Dendritic cell treated with granulocyte-macrophage colony-stimulating factor and Interleukin-4, amounts not matched to agents 40 ng/mL and 50 ng/mL, for 4 days (primary cell): Measurements from ENCODE around the gene CD55.
"Not testable (repeated sequence)": the region's sequence is repeated elsewhere in the genome, so short reads cannot be mapped to it uniquely, and the experiment has no call there.

Source experiments
- H3K27ac Mint-ChIP-seq: one replicate; pipeline ENCODE4 v1.8.0; 2022; ENCODE audit warnings: mild to moderate bottlenecking, mixed read lengths
- H3K27me3 Mint-ChIP-seq: one replicate; pipeline ENCODE4 v1.8.0; 2022; ENCODE audit warnings: mild to moderate bottlenecking, mixed read lengths
- H3K36me3 Mint-ChIP-seq: one replicate; pipeline ENCODE4 v1.8.0; 2022; ENCODE audit warnings: low read depth, mixed read lengths
- H3K4me1 Mint-ChIP-seq: one replicate; pipeline ENCODE4 v1.8.0; 2022; ENCODE audit warnings: low read depth, mixed read lengths
- H3K4me3 Mint-ChIP-seq: one replicate; pipeline ENCODE4 v1.8.0; 2022; ENCODE audit warnings: mild to moderate bottlenecking, moderate library complexity, mixed read lengths
- H3K9me3 Mint-ChIP-seq: one replicate; pipeline ENCODE4 v1.8.0; 2022; ENCODE audit warnings: mixed read lengths
- intact Hi-C: fragments of 100-400 bp; cut with micrococcal nuclease; formaldehyde crosslinking; loops from one replicate; pipeline ENCODE4 v1.15.0; 2022

CD55 gene

DNA sequence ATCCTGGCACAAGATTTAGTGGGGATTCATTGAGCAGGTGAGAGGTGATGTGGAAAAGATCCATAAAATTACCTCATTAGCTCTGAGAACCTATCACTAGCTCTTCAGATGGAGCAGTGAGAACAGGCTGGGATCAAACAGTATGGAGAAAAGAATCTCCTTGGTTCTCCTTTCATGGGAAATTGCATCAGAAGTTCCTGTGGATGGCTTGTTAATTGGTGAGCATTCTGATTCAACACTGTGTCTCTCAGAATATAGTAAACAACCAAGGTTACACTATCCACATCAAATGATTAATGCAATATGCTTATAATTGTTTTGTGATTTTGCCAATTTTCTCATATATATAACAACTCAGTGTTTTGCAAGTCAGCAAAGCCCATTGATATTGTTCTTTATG lies 8.3 kb upstream of the CD55 start:
- no peaks in the 10 kb centered on the region for H3K27me3 Mint-ChIP-seq
- no peaks in the 10 kb centered on the region for H3K9me3 Mint-ChIP-seq
- intact Hi-C loops, result no loop called here
- no peak overlapping the region for H3K4me3 Mint-ChIP-seq
- H3K4me1 Mint-ChIP-seq, result peaks cover 65% of the 10 kb centered on the region
- H3K27ac Mint-ChIP-seq, result peak overlapping the region; percentile 41
- no peaks in the 10 kb centered on the region for H3K36me3 Mint-ChIP-seq

DNA sequence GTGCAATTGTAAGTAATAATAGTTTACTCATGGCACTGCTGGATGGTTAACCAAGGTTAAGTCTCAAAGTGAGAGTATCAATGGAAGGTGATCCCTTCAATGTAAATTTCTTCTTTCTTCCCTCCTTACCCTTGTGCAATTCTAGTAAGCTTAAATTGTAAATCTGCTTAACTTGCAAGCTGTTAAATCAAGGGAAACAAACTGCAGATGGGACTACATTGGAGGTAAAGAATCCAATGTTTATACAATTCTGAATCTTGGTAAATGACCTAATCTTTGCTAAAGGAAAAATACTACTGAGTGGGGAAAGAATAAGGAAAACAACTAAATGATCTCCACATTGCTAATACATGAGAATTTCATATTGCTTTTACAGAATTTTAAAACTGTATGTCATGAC lies 6.7 kb upstream of the CD55 start:
- H3K36me3 Mint-ChIP-seq, result no peaks in the 10 kb centered on the region
- no peak overlapping the region for H3K27ac Mint-ChIP-seq
- H3K4me3 Mint-ChIP-seq, result no peak overlapping the region
- no peaks in the 10 kb centered on the region for H3K27me3 Mint-ChIP-seq
- intact Hi-C loops, result no loop called here
- no peaks in the 10 kb centered on the region for H3K9me3 Mint-ChIP-seq
- H3K4me1 Mint-ChIP-seq, result peaks cover 58% of the 10 kb centered on the region

GRCh38 chr1:207315435-207315834 lies 6.0 kb upstream of the CD55 start:
- Mint-ChIP-seq H3K9me3 (no peaks in the 10 kb centered on the region), H3K27me3 (no peaks in the 10 kb centered on the region), H3K27ac (no peak overlapping the region), H3K4me3 (no peak overlapping the region), H3K36me3 (no peaks in the 10 kb centered on the region), H3K4me1 (peaks cover 55% of the 10 kb centered on the region)
- intact Hi-C loops, result no loop called here

DNA sequence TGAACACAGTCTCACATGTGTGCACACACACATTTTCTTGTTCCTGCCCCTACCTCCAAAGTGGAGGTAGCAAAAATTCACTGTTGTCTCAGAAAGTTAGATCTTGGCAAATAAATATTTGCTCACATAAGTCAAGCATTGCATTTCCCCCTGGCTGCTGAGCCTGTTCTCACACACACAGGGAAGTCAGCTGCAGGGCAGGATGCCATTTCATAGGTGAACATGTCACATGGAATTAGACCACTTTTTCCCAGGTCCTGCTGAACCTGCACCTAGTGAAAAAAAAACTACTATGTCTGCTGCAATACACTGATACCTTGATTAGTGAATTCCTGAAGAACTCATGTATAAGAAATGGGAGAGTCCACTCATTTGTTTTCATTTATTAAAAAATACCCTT lies 5.3 kb upstream of the CD55 start:
- intact Hi-C loops, result no loop called here
- Mint-ChIP-seq H3K9me3 (no peaks in the 10 kb centered on the region), H3K36me3 (peaks cover 4% of the 10 kb centered on the region), H3K27me3 (no peaks in the 10 kb centered on the region), H3K27ac (no peak overlapping the region), H3K4me1 (peaks cover 61% of the 10 kb centered on the region), H3K4me3 (no peak overlapping the region)

GRCh38 chr1:207316622-207317391 lies 4.7 kb upstream of the CD55 start:
- Mint-ChIP-seq H3K27ac (peak overlapping the region; percentile 56), H3K4me1 (peaks cover 66% of the 10 kb centered on the region), H3K9me3 (no peaks in the 10 kb centered on the region), H3K36me3 (peaks cover 11% of the 10 kb centered on the region), H3K4me3 (no peak overlapping the region), H3K27me3 (no peaks in the 10 kb centered on the region)
- intact Hi-C loops, result no loop called here

DNA sequence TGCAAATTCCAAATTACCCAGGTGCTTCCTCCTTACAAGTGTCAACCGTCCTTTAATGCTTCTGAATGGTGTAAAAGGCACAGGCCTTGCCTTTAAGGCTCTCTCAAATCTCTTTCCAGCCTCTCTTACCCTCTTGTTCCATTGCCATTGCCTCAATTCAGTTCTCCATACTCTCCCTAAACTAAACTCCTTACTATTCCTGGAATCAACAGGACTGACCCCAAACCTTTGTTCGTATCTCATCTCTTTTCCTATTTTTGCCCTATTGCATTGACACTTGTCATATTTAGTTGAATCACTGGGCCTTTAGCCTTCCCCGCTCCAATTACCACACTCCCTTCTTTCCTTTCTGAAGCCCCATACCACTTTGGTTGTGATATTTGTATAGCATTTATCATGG lies 3.9 kb upstream of the CD55 start:
- no peak overlapping the region for H3K4me3 Mint-ChIP-seq
- H3K9me3 Mint-ChIP-seq, result no peaks in the 10 kb centered on the region
- peaks cover 60% of the 10 kb centered on the region for H3K4me1 Mint-ChIP-seq
- intact Hi-C loops, result no loop called here
- H3K27ac Mint-ChIP-seq, result peak overlapping the region; percentile 63
- H3K36me3 Mint-ChIP-seq, result peaks cover 16% of the 10 kb centered on the region
- no peaks in the 10 kb centered on the region for H3K27me3 Mint-ChIP-seq

DNA sequence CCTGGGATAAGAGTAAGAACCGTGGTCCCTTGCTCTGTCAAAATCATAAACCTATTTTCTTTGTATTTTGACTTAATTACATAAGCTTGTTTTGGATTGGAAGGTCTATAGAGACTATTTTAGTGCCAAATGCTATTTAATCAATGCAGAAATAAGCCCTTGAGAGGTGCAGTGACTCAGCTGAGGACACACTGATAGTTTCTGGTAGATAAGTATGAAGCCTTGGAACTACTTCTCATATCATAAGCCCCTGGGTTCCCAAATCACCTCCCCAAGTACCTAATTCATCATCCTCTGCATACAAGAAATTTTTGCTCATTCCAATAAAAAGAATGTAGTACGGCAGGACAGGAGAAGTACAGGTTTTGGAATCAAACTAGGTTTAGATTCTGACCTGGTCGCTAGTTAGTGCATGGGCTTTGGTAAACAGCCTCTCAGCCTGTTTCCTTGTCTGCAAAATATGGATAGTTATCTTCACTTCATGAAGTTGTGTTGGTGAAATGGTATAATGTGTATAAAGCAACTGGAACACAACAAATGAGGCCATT lies 3.3 kb upstream of the CD55 start:
- peak overlapping the region; percentile 63 for H3K27ac Mint-ChIP-seq
- no peaks in the 10 kb centered on the region for H3K27me3 Mint-ChIP-seq

GRCh38 chr1:207319199-207319598 lies 2.3 kb upstream of the CD55 start:
- peaks cover 20% of the 10 kb centered on the region for H3K36me3 Mint-ChIP-seq
- intact Hi-C loops, result no loop called here
- H3K27ac Mint-ChIP-seq, result peak overlapping the region; percentile 30

More for the DNA sequence above, 3.3 kb upstream of the CD55 start:
- Mint-ChIP-seq H3K9me3 (no peaks in the 10 kb centered on the region), H3K4me1 (peaks cover 54% of the 10 kb centered on the region), H3K4me3 (no peak overlapping the region), H3K36me3 (peaks cover 16% of the 10 kb centered on the region)
- intact Hi-C loops, result no loop called here

GRCh38 chr1:207320105-207320504 lies 1.4 kb upstream of the CD55 start:
- H3K4me3 Mint-ChIP-seq, H3K27ac Mint-ChIP-seq, H3K9me3 Mint-ChIP-seq, H3K27me3 Mint-ChIP-seq: not testable (repeated sequence)
- Mint-ChIP-seq H3K36me3 (peaks cover 20% of the 10 kb centered on the region), H3K4me1 (peaks cover 53% of the 10 kb centered on the region)
- intact Hi-C loops, result loop anchor here (10.0 kb wide), 1 partner anchor 65 kb away; no protein-coding TSS in a partner anchor

More at GRCh38 chr1:207319199-207319598, 2.3 kb upstream of the CD55 start:
- peaks cover 53% of the 10 kb centered on the region for H3K4me1 Mint-ChIP-seq
- H3K4me3 Mint-ChIP-seq, result no peak overlapping the region
- no peaks in the 10 kb centered on the region for H3K27me3 Mint-ChIP-seq
- no peaks in the 10 kb centered on the region for H3K9me3 Mint-ChIP-seq

- intact Hi-C loops, result loop anchor here (1.0 to 10.0 kb wide), 3 partner anchors 12 to 67 kb away; no protein-coding TSS in a partner anchor
- Mint-ChIP-seq H3K4me1 (peaks cover 34% of the 10 kb centered on the region), H3K9me3 (no peaks in the 10 kb centered on the region), H3K36me3 (peaks cover 35% of the 10 kb centered on the region), H3K27ac (peak overlapping the region; percentile 95), H3K27me3 (no peaks in the 10 kb centered on the region), H3K4me3 (peak overlapping the region; percentile 77)
Measured at GRCh38 chr1:207321790-207322645, 540 bp downstream of the CD55 start.

DNA sequence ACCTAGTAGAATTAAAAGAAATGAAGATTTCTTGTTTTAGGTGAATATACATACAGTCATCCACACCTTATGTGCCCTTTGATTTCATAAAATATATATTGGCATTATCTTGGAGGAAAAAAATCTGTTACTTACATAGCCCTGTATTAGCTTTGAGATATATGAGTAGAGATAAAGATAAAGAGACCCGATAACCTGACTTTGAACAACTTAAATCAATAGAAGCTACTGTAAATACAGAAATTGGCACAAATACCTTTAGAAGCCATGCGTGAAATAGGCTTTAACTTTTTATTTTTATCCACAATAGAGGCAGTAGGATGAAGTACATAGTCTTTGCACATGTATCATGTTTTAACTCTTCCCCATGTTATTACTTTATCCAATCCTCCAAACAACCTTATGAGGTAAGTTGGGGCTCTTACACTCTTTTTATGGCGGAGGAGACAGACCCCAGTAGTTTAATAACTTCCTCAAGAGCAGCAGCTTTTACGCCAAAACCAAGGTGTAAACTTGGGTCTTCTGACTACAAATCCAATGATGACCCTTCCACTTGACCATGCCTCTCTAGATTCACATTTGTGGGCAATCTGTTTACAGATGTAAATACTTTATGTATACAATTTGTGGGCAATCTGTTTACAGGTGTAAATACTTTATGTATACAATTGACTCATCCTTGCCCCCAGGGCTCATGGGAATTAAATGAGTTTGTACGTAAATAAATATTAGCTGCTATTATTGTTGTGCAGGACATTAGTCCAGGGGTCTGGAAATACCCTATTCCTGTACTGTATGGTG lies 2.1 kb downstream of the CD55 start:
- intact Hi-C loops, result loop anchor here (10.0 kb wide), 1 partner anchor 69 kb away; no protein-coding TSS in a partner anchor
- no peak overlapping the region for H3K4me3 Mint-ChIP-seq
- H3K4me1 Mint-ChIP-seq, result peaks cover 33% of the 10 kb centered on the region
- H3K36me3 Mint-ChIP-seq, result peaks cover 51% of the 10 kb centered on the region
- no peak overlapping the region for H3K27ac Mint-ChIP-seq
- no peaks in the 10 kb centered on the region for H3K27me3 Mint-ChIP-seq
- H3K9me3 Mint-ChIP-seq, result no peaks in the 10 kb centered on the region

DNA sequence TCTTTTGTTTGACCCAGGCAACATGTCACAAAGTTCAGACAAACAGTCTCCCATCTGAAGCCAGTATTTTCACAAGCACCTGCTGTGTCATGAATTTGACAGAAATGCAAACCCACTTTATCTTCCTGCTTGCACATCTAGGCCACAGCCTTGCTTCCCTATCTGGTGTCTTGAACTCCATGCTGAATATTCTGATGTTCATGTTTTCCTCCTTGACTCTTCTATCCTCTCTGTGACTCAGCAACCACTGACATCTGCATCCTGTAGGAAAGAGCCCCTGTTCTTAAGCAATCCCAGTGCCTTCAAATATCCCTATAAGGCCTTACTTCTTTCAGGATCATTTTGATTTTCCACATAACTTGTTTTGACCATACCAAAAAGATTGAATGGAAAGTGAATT lies 6.5 kb downstream of the CD55 start:
- Mint-ChIP-seq H3K27me3 (no peaks in the 10 kb centered on the region), H3K36me3 (peaks cover 59% of the 10 kb centered on the region), H3K4me1 (peaks cover 20% of the 10 kb centered on the region), H3K4me3 (no peak overlapping the region), H3K27ac (no peak overlapping the region), H3K9me3 (no peaks in the 10 kb centered on the region)
- intact Hi-C loops, result loop anchor here (10.0 kb wide), 1 partner anchor 73 kb away; no protein-coding TSS in a partner anchor

GRCh38 chr1:207328908-207329440 lies 7.5 kb downstream of the CD55 start:
- no peak overlapping the region for H3K4me3 Mint-ChIP-seq
- H3K4me1 Mint-ChIP-seq, result peaks cover 23% of the 10 kb centered on the region
- H3K27me3 Mint-ChIP-seq, result no peaks in the 10 kb centered on the region
- intact Hi-C loops, result loop anchor here (10.0 kb wide), 1 partner anchor 74 kb away; no protein-coding TSS in a partner anchor
- H3K36me3 Mint-ChIP-seq, result peaks cover 62% of the 10 kb centered on the region
- no peaks in the 10 kb centered on the region for H3K9me3 Mint-ChIP-seq
- H3K27ac Mint-ChIP-seq, result no peak overlapping the region
